CD4-positive, alpha-beta T cell treated with Interleukin-10 for 1 hour (primary cell): ENCODE data around the gene IL34.
"Not testable (repeated sequence)": the region's sequence is repeated elsewhere in the genome, so short reads cannot be mapped to it uniquely, and the experiment has no call there.

Experiments
- DNase-seq: peaks from one replicate; pipeline ENCODE4 v3.0.0-alpha.2; 2020

The IL34 gene

GRCh38 chr16:70646260-70647241 lies at the start of gene IL34:
Gene IL34 (plus strand): TSS chr16:70646559. CDS start chr16:70646948, 389 bp downstream.
- no peak for DNase-seq

GRCh38 chr16:70597135-70597835 lies 49.1 kb upstream of the IL34 start:
- DNase-seq = no peak

GRCh38 chr16:70598937-70599503 lies 47.3 kb upstream of the IL34 start:
- DNase-seq = no peak

- no peak for DNase-seq
Observed at GRCh38 chr16:70600730-70601129, 45.6 kb upstream of the IL34 start.

- no peak for DNase-seq
Observed at GRCh38 chr16:70601576-70602575, 44.5 kb upstream of the IL34 start.

GRCh38 chr16:70602831-70603230 lies 43.5 kb upstream of the IL34 start:
- DNase-seq = no peak

- DNase-seq = no peak
Observed at GRCh38 chr16:70604407-70605282, 41.7 kb upstream of the IL34 start.

- no peak for DNase-seq
Observed at GRCh38 chr16:70605283-70605657, 41.1 kb upstream of the IL34 start.

- no peak for DNase-seq
Observed at GRCh38 chr16:70608521-70608920, 37.8 kb upstream of the IL34 start.

GRCh38 chr16:70610273-70611223 lies 35.8 kb upstream of the IL34 start:
- no peak for DNase-seq

GRCh38 chr16:70611224-70611598 lies 35.1 kb upstream of the IL34 start:
- DNase-seq = no peak

GRCh38 chr16:70611785-70612303 lies 34.5 kb upstream of the IL34 start:
- DNase-seq = no peak

GRCh38 chr16:70612931-70613330 lies 33.4 kb upstream of the IL34 start:
- no peak for DNase-seq

- DNase-seq = no peak
Observed at GRCh38 chr16:70614208-70614951, 32.0 kb upstream of the IL34 start.

- DNase-seq = no peak
Observed at GRCh38 chr16:70615945-70616344, 30.4 kb upstream of the IL34 start.

- DNase-seq = not testable (repeated sequence)
Observed at GRCh38 chr16:70621864-70622263, 24.5 kb upstream of the IL34 start.

- DNase-seq = no peak
Observed at GRCh38 chr16:70627696-70628095, 18.7 kb upstream of the IL34 start.

GRCh38 chr16:70630960-70631745 lies 15.2 kb upstream of the IL34 start:
- DNase-seq = no peak
